Measurements from ENCODE around the gene CREB1. TPM values are rescaled to one million over a fixed set of nuclear protein-coding genes. Genes with fewer than 3 reads are reported as not detected.
"Not testable (repeated sequence)": the region's sequence is repeated elsewhere in the genome, so short reads cannot be mapped to it uniquely, and the experiment has no call there.

The CREB1 gene
- polyA plus RNA-seq (ENCODE audit: insufficient read length in 3 of 3), result 10 to 100 TPM; 73.6 to 84.9 (median 76.3) TPM

DNA sequence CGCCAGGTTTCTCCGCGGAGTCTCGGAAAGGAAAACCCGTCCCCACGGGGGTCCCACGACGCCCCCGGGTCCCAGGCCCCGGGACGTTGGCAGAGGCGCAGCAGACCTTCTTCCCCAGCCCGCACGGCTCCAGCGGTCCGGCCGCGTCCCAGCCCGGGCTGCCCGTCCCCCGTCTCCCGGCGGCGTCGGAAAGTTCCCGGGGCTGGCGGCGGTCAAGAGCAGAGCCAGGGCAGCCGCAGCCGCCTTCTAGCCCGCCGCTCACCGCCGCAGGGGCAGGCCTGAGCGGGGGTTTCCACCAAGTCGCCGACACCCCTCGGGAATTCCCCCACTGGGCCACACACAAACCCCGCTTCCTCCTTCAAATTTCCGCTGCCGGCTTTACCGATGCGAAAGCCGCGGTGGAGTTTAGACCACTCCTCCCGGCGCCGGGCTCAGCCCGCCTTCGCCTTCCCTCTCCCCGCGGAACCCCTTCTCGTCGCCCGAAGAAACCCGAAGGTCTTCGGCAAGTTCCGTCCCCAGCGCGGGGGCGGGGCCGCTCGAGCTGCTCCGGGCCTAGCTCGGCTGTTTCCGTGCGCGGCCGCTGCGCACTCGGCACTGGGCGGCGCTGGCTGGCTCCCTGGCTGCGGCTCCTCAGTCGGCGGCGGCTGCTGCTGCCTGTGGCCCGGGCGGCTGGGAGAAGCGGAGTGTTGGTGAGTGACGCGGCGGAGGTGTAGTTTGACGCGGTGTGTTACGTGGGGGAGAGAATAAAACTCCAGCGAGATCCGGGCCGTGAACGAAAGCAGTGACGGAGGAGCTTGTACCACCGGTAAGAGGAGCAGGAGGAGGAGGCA lies at the start of gene CREB1:
CREB1 (plus strand) TSS at position 633 of the 830 bp plus-strand sequence. CDS start 25,674 bp downstream, outside the sequence.
- peak; percentile 87 to 96 (median 95) for DNase-seq (ENCODE audit: low read depth in 3 of 3, low spot score in 2 of 3)

DNA sequence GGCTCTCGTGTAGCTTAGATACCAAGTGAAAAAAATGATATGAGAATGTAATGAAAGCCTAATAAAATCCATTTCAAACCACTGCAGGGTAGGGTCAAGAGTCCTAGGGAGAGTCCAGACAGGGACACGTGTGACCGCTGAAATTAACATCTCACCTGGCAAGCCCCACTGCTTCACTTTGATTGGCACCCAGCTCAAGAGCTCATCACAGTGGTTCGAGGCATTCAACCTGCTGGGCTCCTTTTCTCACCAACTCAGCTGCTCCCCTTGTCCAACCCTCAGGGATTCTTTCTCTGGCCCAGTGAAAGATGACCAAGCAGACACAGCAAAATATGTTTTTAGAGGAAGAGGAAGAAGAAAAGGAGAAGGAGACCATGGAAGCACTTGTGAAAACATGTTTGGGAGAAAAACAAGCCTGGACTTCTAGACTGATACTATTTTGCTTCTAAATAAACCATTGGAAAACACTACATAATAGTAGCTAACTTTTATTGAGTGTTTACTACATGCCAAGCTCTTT lies 49.2 kb upstream of the CREB1 start:
- DNase-seq (ENCODE audit: low read depth in 3 of 3, low spot score in 2 of 3), result no peak

DNA sequence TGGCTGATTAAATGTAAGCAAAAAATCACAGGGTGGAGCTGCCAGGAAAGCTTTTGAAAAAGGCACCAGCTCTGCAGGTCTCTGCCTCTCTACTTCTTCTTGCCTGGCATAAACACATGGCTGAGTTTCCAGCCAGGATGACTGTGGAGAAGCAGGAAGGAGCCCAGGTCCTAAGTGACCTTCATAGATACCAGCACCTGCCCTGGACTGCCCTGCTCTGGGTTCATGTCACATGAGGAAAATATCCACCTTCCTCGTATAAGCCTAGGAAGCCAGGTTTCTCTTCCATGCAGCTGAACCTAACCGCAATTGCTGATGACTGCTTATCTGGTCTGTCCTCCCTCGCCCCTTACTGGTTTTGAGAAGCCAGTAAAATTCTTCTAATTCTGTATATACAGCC lies 47.8 kb upstream of the CREB1 start:
- no peak for DNase-seq (ENCODE audit: low read depth in 3 of 3, low spot score in 2 of 3)

DNA sequence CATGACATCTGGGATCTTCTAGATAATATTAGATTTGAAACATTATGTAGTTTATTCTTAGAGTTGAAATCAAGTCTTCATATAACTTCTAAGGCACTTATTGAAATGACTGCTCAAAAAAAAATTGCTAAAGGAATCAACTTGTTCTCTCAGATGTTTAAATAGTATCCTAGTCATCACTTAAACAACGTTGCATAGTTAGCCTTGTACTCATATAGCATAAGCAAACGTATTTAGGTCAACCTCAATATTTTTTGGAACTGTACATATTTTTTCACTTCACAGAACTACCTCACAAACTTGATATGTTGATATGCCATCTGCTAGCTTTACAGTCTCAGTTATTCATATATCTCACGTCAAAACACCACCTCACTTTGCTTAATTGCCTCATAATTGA lies 47.1 kb upstream of the CREB1 start:
- DNase-seq (ENCODE audit: low read depth in 3 of 3, low spot score in 2 of 3), result no peak

DNA sequence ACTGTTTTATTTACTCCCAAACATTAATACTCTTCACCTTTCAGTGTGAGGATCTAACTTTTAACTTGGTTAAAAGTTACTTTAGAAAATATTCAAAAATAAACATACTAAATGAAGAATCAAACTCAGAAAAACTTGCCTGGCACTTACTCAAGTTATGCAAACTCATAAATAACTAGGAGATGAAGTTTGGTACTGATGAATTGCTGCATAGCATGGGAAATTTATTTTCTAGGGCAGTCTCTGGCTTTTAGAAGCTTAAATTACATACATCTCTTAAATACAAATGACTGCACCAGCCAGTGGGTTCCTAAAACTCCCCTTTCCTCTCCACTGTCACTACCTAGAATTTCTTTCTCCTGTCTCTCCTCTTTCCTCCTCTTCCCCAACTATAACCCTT lies 46.7 kb upstream of the CREB1 start:
- DNase-seq (ENCODE audit: low read depth in 3 of 3, low spot score in 2 of 3), result no peak

DNA sequence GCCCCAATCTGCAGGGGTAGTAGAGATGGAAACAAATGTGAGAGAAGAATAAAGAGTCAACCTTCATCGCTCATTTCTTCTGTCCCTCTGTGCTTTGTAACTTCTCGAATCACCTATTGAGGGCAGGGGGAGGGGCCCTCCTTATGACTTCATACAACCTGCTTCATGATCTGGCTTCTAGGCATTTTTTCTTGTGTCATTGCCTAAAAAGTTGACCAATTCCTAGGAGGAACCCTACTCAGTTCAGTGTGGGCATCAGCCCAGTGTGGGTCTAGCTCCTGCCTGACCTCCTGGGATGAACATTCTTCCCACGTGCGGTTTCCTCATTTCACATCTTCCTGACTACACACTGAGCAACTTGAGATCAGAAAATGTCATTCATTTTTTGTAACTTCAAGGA lies 46.3 kb upstream of the CREB1 start:
- no peak for DNase-seq (ENCODE audit: low read depth in 3 of 3, low spot score in 2 of 3)

DNA sequence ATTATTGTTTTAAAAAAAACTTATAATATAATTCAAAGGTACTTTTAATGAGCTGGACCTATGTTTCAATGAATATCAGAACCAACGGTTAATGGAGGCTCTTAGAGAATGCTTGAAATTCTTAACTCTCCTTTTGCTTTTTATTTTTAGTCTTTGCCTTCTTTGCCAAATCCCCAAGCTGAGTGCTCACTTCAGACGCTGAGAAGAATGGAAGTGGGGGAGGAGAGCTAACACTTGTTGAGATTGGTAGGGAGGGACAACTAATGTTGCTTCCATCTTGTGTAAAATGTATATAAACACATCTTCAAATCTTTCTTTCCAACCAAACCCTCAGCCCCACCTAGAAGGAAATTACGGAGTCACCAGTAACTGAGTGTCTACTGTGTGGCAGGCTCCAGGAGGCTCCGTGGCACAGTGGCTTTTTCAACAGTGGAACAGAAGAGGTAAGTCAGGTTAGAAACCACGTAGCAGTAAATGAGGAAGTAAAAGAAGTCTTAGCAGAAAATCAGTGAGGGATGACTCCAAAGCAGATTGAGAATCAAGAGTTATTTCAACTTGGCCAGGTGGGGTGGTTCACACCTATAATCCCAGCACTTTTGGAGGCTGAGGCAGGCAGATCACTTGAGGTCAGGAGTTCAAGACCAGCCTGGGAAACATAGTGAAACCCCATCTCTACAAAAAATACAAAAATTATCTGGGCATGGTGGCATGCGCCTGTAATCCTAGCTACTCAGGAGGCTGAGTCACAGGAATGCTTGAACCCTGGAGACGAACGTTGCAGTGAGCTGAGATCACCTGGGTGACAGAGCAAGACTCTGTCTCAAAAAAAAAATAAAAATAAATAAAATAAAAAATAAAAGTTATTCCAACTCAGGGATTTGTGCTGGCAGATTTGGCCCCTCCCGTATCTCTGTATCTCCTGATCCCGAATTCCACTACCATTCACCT lies 45.0 kb upstream of the CREB1 start:
- DNase-seq (ENCODE audit: low read depth in 3 of 3, low spot score in 2 of 3), result no peak

DNA sequence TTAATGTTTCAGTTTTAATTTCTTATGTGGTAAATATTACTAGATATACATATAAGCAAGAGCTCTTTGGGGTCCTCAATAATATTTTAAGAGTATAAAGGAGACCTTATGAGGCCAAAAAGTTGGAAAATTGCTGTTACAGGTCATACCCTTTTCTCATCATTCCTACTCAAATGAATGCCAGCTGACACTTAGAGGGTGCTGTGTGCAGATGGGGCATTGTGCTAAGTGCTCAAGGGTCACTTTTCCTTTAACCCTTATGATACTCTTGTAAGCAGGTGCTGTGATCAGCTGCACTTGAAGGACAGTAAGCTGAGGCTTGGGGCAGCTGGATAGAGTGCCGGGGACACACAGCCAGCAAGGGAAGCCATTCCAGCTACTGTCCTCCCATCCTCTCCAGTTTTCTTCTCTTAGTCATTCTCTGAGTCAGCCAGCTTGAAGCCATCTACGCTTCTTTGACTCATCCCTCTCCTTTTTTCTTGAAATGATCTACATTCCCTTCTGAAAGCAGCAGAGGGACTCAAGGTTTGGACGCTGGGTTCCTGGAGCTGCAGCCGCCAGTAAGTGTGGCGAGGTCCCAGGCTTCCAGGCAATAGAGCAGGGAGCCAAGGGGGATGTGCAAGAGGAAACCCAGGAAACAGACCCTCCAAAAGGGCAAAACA lies 42.0 kb upstream of the CREB1 start:
- no peak for DNase-seq (ENCODE audit: low read depth in 3 of 3, low spot score in 2 of 3)

DNA sequence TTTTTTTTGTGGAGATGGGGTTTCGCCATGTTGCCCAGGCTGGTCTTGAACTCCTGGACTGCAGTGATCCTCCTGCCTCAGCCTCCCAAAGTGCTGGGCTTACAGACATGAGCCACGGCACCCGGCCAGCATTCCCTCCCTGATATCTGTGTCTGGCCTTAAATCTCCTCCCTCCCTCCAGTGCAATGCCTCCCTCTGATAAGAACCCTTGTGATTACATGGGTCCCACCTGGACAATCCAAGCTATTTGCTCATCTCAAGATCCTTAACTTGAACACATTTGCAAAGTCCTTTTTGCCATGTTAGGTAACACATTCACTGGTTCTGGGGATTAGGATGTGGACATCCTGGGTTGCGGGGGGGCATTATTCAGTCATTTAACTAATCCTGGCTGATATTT lies 40.5 kb upstream of the CREB1 start:
- no peak for DNase-seq (ENCODE audit: low read depth in 3 of 3, low spot score in 2 of 3)

DNA sequence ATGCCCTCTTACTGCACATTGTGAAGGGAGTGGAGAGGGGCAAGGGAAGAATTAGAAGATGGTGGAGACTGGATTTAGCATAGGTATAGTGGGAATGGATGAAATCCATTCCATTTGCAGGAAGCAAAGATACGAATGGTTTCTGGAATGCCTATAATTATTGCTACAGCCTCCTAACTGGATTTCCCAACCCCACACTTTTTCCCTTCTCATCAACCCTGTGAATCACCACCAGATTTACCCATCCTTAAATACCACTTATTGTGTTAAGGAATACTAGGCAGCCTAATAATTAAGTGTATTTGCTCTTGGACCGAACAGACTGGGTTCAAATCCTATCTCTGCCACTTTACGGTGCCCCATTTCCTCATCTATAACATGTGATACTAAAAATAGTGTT lies 39.3 kb upstream of the CREB1 start:
- no peak for DNase-seq (ENCODE audit: low read depth in 3 of 3, low spot score in 2 of 3)

DNA sequence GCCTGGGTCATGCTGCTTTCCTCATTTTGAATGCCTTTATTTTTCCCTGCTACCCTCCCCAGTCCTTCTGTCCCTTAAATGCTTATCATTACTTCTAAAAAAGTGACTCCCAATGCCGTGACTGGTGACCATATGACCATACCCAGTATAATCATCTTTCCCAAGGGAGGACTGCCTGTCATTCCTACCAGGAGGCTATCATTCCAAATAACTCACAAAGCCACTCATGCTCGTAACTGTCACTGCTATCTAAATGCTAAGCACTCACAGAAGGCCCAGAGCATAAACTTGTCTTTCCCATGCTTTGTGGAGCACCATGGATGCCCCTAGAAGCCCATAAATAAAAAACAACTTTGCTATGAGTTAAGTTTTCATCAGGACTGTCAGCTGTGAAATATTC lies 38.7 kb upstream of the CREB1 start:
- no peak for DNase-seq (ENCODE audit: low read depth in 3 of 3, low spot score in 2 of 3)

DNA sequence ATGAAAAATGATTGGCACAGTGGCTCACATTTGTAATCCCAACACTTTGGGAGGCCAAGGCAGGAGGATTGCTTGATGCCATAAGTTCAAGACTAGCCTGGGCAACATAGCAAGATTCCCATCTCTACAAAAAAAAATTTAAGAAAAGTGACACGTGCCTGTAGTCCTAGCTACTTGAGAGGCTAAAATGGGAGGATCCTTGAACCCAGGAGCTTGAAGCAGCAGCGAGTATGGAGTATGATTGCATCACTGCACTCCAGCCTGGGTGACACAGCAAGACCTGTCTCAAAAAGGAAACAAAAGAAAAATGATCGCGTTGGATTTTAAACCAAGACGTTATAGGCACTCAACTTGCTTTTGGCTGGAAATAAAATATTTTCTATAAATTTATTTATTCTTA lies 37.8 kb upstream of the CREB1 start:
- no peak for DNase-seq (ENCODE audit: low read depth in 3 of 3, low spot score in 2 of 3)

DNA sequence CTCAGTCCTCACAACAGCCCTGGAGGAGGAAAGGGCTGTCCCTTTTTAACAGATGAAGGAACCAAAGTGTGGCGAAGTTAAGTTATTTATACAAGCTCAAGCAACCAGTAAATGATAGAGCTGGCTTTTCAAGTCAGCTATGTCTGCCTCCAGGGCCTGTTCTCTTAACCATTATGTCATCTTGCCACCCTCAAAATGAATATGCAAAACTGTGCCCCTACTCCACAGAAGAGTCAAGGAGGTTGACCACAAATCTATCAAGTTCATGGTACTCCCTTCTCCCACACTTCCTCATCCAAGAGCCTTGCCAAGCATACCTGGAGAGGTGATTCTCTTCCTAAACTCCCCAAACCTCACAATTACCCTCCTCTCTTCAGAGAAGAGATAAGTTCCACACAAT lies 37.3 kb upstream of the CREB1 start:
- DNase-seq (ENCODE audit: low read depth in 3 of 3, low spot score in 2 of 3), result no peak

DNA sequence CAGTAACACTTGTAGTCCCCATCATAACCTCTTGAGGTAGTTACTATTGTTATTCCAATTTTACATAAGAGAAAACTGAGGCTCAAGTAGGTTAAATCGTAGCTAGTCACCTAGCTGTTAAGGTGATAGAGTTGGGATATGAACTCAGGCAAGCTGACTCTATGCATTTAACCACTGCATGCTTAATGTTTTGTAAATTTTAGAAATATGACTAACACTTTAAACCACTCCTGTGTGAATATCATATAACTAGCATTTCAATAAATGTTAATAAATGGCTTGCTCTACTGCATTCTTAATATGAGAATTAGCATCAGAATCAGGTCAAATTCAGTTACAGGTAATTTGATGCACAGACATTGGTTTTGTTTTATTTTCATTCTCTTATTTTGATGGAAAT lies 35.6 kb upstream of the CREB1 start:
- no peak for DNase-seq (ENCODE audit: low read depth in 3 of 3, low spot score in 2 of 3)

DNA sequence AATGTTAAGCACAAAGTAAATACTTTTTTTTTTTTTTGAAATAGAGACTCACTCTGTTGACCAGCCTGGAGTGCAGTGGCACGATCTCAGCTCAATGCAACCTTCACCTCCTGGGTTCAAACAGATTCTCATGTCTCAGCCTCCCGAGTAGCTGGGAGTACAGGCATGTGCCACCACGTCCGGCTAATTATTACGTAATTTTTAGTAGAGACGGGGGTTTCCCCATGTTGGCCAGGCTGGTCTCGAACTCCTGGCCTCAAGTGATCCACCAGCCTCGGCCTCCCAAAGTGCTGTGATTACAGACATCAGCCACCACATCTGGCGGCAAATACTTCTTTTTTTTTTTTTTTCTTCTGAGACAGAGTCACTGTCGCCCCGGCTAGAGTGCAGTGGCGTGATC lies 32.8 kb upstream of the CREB1 start:
- not testable (repeated sequence) for DNase-seq (ENCODE audit: low read depth in 3 of 3, low spot score in 2 of 3)

DNA sequence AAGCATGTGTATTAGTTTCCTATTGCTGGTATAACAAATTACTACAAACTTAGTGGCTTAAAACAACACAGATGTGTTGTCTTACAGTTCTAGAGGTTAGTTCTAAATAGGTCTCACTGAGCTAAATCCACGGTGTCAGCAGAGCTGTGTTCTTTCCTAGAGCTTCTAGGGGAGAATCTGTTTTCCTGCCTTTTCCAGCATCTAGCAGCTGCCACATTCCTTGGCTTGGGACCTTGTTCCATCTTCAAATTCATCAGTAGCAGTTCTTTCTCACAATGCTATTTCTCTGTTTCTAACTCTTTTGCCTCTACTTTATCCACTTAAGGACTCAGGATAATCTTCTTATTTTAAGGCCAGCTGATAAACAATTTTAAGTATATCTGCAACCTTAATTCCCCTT lies 32.2 kb upstream of the CREB1 start:
- no peak for DNase-seq (ENCODE audit: low read depth in 3 of 3, low spot score in 2 of 3)

DNA sequence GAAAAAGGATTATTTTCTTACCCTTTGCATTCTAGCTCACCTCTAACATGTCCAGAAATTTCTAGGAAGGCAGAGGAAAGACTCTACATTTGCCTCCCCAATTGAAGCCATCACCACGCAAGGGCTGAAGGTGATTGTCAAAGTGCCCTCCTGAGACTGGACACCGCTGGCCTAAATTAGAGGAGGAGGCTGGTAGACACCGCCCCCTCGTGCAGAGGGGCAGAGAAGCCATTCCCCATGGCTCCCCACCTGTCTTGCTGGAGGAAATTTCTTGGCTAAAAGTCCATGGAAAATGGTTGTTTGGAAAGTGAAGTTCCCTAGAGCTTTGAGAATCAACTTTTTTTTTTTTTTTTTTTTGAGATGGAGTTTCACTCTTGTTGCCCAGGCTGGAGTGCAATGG lies 31.3 kb upstream of the CREB1 start:
- DNase-seq (ENCODE audit: low read depth in 3 of 3, low spot score in 2 of 3), result no peak

DNA sequence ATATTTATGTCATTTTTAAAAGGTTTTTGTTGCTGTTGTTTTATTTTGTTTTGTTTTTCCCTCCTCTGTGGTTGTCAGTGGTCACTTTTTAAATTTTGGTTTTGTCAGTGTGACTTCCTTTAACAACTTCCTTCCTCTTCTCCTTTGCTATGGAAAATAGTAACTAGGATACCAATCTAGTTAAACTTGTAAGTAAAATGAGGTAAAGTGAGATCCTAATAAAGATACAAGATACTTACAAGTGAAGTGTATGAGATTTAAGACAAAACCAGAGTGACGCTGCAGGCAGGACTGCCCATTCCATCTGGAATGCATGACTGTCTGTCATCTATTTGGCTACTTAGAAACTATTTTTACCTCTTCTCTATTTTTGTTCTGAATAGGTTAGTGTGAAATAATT lies 30.6 kb upstream of the CREB1 start:
- DNase-seq (ENCODE audit: low read depth in 3 of 3, low spot score in 2 of 3), result no peak

DNA sequence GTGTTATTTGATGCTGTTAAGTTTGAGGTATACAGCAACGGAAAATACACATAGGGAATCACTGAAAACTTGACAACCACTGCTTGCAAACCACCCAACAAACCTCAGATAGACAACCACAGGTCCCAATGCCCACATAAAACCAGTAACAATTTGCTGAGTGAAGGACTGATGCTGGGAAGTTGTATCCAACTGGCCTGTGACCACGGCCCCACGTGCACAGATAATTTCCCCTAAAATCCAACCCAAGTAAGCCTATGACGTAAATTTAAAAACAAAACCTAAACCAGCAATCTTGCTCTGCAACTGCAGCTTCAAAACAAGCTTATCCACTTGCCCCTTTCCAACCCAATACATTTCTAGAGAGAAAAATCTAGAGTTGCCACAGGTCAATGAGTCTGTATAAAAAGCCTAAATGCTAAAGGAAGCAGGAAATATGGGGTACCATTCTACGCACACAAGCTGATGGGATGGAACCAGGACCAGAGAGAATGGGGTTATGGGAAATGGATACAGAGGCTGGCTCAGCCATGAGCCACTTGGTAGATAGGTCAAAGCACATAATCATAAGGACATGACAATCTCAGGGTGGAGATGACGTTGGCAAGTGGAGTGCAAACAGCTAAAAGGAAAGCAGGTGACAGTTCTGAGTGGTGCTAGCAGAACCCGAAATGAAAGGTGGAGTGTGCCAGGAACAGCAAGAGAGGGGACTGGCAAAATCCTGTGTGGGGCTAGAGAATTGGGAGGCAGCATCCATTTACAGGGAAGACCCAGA lies 27.8 kb upstream of the CREB1 start:
- DNase-seq (ENCODE audit: low read depth in 3 of 3, low spot score in 2 of 3), result no peak

DNA sequence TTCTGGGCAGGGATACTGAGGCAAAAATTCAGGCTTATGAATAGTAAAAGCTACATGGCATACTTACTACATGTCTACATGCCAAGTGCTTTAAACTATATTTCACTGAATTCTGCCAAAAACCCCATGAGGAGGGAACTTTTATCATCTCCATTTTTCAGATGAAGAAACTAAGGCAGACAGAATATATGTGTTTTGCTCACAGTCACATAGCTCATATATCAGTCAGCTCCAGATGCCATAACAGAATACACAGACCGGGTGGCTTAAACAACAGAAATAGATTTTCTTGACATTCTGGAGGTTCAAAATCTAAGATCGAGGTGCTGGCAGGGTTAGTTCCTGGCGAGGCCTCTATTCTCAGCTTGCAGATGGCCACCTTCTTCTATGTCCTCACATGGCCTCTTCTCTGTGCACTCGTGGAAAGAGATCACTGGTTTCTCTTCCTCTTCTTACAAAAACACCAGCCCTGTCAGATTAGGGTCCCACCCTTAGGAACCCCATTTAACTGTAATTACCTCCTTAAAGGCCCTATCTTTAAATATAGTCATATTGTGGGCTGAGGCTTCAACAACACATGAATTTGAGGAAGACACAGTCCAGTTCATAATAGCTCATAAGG lies 27.1 kb upstream of the CREB1 start:
- DNase-seq (ENCODE audit: low read depth in 3 of 3, low spot score in 2 of 3), result no peak

Data from right renal cortex interstitium (tissue), 3 donors.